MM.1S (cell line): Measurements from ENCODE around the gene GRPR.

Experiments
- EZH2 ChIP-seq: fragments of 300-600 bp; sonication (generic); optimal IDR thresholded peaks from 2 replicates; pipeline ENCODE3; 2017; ENCODE audit warnings: low read depth, mild to moderate bottlenecking, antibody characterized with exemption, low read length, mixed read lengths
- TF ChIP-seq, protein P1 (sequence below): fragments of 300-600 bp; sonication (generic); IDR thresholded peaks from 2 replicates; pipeline ENCODE4 v1.5.1; 2016; ENCODE audit warnings: antibody characterized with exemption, low read length, mixed read lengths

DNA sequence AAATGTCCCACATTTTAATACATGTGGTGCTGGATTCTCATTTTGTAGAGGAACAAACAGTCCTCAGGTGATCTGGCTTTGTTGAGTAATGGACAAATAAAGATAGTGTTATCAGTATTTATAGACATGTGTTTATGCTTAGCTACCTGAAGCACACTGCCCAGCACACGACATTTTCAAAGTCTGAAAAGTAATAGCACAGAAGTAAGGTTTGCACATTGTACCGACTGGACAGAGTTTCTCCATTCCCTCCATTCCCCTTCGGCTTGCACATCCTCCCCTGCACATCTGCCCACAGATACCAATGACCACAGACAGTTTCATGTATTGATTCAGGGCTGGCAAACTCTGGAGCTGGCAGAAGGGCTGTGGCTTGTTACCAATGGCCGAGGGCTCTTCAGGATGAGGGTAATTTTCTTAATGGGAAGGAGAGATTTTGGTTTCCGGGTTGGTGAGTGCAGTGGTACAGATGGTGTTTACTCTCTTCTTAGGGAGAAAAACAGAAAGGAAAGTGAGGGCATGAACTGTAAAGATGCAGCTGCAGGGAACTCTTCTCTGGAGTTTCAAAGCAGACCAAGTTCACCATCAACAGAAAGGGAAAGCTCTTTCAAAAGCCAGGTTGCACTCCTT is 2.3 kb downstream of the GRPR start:
- TF ChIP-seq EZH2: no peak
- TF ChIP-seq, protein P1, sequence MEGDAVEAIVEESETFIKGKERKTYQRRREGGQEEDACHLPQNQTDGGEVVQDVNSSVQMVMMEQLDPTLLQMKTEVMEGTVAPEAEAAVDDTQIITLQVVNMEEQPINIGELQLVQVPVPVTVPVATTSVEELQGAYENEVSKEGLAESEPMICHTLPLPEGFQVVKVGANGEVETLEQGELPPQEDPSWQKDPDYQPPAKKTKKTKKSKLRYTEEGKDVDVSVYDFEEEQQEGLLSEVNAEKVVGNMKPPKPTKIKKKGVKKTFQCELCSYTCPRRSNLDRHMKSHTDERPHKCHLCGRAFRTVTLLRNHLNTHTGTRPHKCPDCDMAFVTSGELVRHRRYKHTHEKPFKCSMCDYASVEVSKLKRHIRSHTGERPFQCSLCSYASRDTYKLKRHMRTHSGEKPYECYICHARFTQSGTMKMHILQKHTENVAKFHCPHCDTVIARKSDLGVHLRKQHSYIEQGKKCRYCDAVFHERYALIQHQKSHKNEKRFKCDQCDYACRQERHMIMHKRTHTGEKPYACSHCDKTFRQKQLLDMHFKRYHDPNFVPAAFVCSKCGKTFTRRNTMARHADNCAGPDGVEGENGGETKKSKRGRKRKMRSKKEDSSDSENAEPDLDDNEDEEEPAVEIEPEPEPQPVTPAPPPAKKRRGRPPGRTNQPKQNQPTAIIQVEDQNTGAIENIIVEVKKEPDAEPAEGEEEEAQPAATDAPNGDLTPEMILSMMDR: no peak
